HepG2 (cell line): ENCODE data around the gene GABRR2. TPM values are rescaled to one million over a fixed set of nuclear protein-coding genes. Genes with fewer than 3 reads are reported as not detected.

Experiments used
- ATAC-seq: fragments of 200-7000 bp; cut with Tn5 transposase; 3 replicates; pipeline ENCODE4 v1.9.1; 2020; ENCODE audit warnings: mild to moderate bottlenecking, moderate library complexity
- BruUV-seq: library from RNA; stranded (reverse); fragments of 400-500 nt; replicated peaks from 2 replicates; lab custom pipeline; 2021; lab: Mats Ljungman, UMichigan
- CTCF ChIA-PET: fragments of 300-600 bp; formaldehyde crosslinking; extraction: SDS; loops from one replicate; lab custom pipeline; 2021; ENCODE audit warnings: low total read pairs, inconsistent platforms, low intra/inter-chr PET ratio; lab: Yijun Ruan, JAX
- POLR2A ChIA-PET: fragments of 350-600 bp; sonication (Branson Sonifier 250); formaldehyde crosslinking; loops from one replicate; lab custom pipeline; 2020; ENCODE audit warnings: antibody characterized with exemption, inconsistent platforms; lab: Yijun Ruan, JAX
- DNase-seq: peaks from one replicate; pipeline ENCODE4 v3.0.0-alpha.2; 2015; ENCODE audit warnings: low spot score
- FAIRE-seq: peaks from 3 replicates; lab custom pipeline; 2011; peaks lifted over from hg19 to GRCh38; lab: Jason Lieb, UNC
- H2AFZ ChIP-seq: one replicate; pipeline ENCODE4 v1.6.1; 2011; ENCODE audit warnings: low read length, inconsistent platforms
- H3K27ac ChIP-seq: fragments of 300-600 bp; 3 replicates; pipeline ENCODE4 v1.8.0; 2011; ENCODE audit warnings: mixed run types, mild to moderate bottlenecking, mixed read lengths, low read length, inconsistent platforms; ENCODE audit not compliant: insufficient read depth; ENCODE audit errors: extremely low read length
- H3K27me3 ChIP-seq, 2 experiments: fragments of 200-600 bp in 1 of 2; 2 replicates in 1 of 2; 3 replicates in 1 of 2; pipeline versions ENCODE4 v1.6.0 to v1.8.0; 2011; ENCODE audit warnings: low read length in 2 of 2, mild to moderate bottlenecking in 2 of 2, moderate library complexity in 2 of 2, inconsistent platforms in 1 of 2; ENCODE audit not compliant: insufficient read depth in 2 of 2, control insufficient read depth in 1 of 2
- H3K36me3 ChIP-seq, 2 experiments: fragments of 200-600 bp in 1 of 2; replicated peaks in 1 of 2; 2 replicates in 1 of 2; 3 replicates in 1 of 2; pipeline versions ENCODE4 v1.5.1 to v1.8.0; 2011; ENCODE audit warnings: low read length in 2 of 2, inconsistent platforms in 1 of 2; ENCODE audit not compliant: insufficient read depth in 2 of 2, control insufficient read depth in 1 of 2
- H3K4me1 ChIP-seq: 2 replicates; pipeline ENCODE4 v1.5.1; 2012; ENCODE audit warnings: low read length, inconsistent platforms; ENCODE audit not compliant: insufficient read depth
- H3K4me2 ChIP-seq: 2 replicates; pipeline ENCODE4 v1.6.0; 2011; ENCODE audit warnings: low read depth, low read length, inconsistent platforms
- H3K4me3 ChIP-seq, 3 experiments: fragments of 200-600 bp in 1 of 3; sonication (generic), shearing (Covaris generic) in 1 of 3; replicated peaks in 1 of 3; 2 replicates each; pipeline ENCODE4 v1.5.1; 2011 to 2016; ENCODE audit warnings: low read length in 3 of 3, inconsistent platforms in 2 of 3, low read depth in 2 of 3, mild to moderate bottlenecking in 2 of 3, control low read depth in 1 of 3, mixed read lengths in 1 of 3; ENCODE audit not compliant: insufficient read depth in 1 of 3
- H3K79me2 ChIP-seq: one replicate; pipeline ENCODE4 v1.6.1; 2011; ENCODE audit warnings: low read length, inconsistent platforms; ENCODE audit not compliant: insufficient read depth
- H3K9ac ChIP-seq: 2 replicates; pipeline ENCODE4 v1.6.0; 2011; ENCODE audit warnings: mild to moderate bottlenecking, low read depth, low read length, inconsistent platforms; ENCODE audit not compliant: insufficient read depth
- H3K9me3 ChIP-seq: 2 replicates; pipeline ENCODE4 v1.5.1; 2012; ENCODE audit warnings: mild to moderate bottlenecking, low read length
- H4K20me1 ChIP-seq: 2 replicates; pipeline ENCODE4 v1.6.0; 2011; ENCODE audit warnings: inconsistent platforms, mild to moderate bottlenecking, low read length, moderate library complexity; ENCODE audit not compliant: insufficient read depth
- CEBPB ChIP-seq: IDR thresholded peaks from 2 replicates; pipeline ENCODE4 v1.6.1; 2011; ENCODE audit warnings: low read depth, low read length, improper control_type of control experiment, borderline replicate concordance
- CHD4 ChIP-seq: fragments of 200-600 bp; sonication (generic); IDR thresholded peaks from 2 replicates; pipeline ENCODE4 v1.7.0; 2017; ENCODE audit warnings: mild to moderate bottlenecking, low read length, borderline replicate concordance
- NCOA1 ChIP-seq: sonication (generic); formaldehyde crosslinking; IDR thresholded peaks from 2 replicates; pipeline ENCODE4 v1.9.0; 2021; ENCODE audit warnings: missing genetic modification reagents
- SNAPC2 ChIP-seq: sonication (generic); formaldehyde crosslinking; IDR thresholded peaks from 2 replicates; pipeline ENCODE4 v1.8.1; 2022; ENCODE audit warnings: mild to moderate bottlenecking, missing genetic modification reagents
- TCF7 ChIP-seq: sonication (generic); IDR thresholded peaks from 2 replicates; pipeline ENCODE4 v1.6.1; 2016; ENCODE audit warnings: antibody characterized with exemption, low read depth
- ZFP90 ChIP-seq: sonication (generic); formaldehyde crosslinking; IDR thresholded peaks from 2 replicates; pipeline ENCODE4 v1.8.0; 2022; ENCODE audit warnings: missing genetic modification reagents, mild to moderate bottlenecking, inconsistent platforms, borderline replicate concordance
- ZNF34 ChIP-seq: sonication (generic); formaldehyde crosslinking; IDR thresholded peaks from 2 replicates; pipeline ENCODE4 v1.4.0; 2020; ENCODE audit warnings: mild to moderate bottlenecking, missing genetic modification reagents, borderline replicate concordance
- WGBS: methylation state at CpG from one replicate; pipeline ENCODE4 v1.1.6; 2017; ENCODE audit warnings: low lambda C conversion rate; 5-methylcytosine and 5-hydroxymethylcytosine counted together
- in situ Hi-C: cut with HindIII; loops from 2 replicates; pipeline ENCODE4 v1.10.0; 2017; ENCODE audit warnings: low pct_unique_long_range_greater_than_20kb; ENCODE audit not compliant: extremely low pct_ligation_motif_present
- intact Hi-C: fragments of 100-400 bp; cut with micrococcal nuclease; formaldehyde crosslinking; loops from one replicate; pipeline ENCODE4 v1.10.0; 2022; ENCODE audit not compliant: unreplicated experiment
- polyA plus RNA-seq, 8 experiments: library from polyadenylated mRNA; depleted of rRNA in 3 of 8; stranded (reverse) in 7 of 8; unstranded in 1 of 8; fragments of >200 nt; fragmentation: Illumina TruSeq in 4 of 8; extraction: Trizol in 4 of 8; gene quantifications; 2 replicates each; pipeline versions ENCODE4 v1.2.1 to v1.2.3, GENCODE V29; 2011 to 2016; ENCODE audit warnings: low read depth in 4 of 8, missing spikeins in 1 of 8, mixed read lengths in 1 of 8; ENCODE audit not compliant: insufficient read depth in 1 of 8
- total RNA-seq, 5 experiments: library from RNA; depleted of rRNA; stranded (reverse); fragments of >200 nt; fragmentation: Illumina TruSeq; extraction: Trizol; gene quantifications; 2 replicates each; pipeline ENCODE4 v1.2.3, GENCODE V29; 2016; ENCODE audit warnings: low read depth in 1 of 5
- TF ChIP-seq, protein P1 (sequence below): sonication (generic); formaldehyde crosslinking; IDR thresholded peaks from 2 replicates; pipeline ENCODE4 v1.4.0; 2020; ENCODE audit warnings: missing genetic modification reagents, borderline replicate concordance

Gene GABRR2
- total and polyA plus RNA-seq, 2 of the 13 experiments (the other 11 are each of a cell fraction or from before 2014, with no cell fraction given): 0.13 TPM; not detected in 1

DNA sequence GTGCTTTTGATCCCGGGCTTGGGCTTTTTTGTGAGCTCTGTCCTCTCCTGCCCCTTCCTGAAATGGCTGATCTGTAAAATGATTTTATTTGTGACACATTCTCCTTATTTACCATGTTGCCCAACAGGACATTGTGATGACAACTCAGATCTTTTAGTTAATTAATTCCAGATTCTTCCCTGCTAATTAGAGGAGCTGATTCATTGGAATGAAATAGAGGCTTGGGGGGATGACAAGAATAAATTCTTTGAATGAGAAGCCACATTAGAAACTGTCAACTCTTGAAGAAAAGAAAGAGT lies 71.8 kb downstream of the GABRR2 start:
- no peak for FAIRE-seq
- no peak for ATAC-seq
- H3K9ac ChIP-seq: no peak overlapping the region
- H3K36me3 ChIP-seq: no peaks in the 10 kb centered on the region
- in situ Hi-C loops: loop anchor here (5.0 kb wide), 2 partner anchors 121 to 261 kb away; no protein-coding TSS in a partner anchor
- TF ChIP-seq CEBPB (no peak), NCOA1 (no peak), CHD4 (no peak), SNAPC2 (CRISPR knock-in tag) (no peak), ZFP90 (CRISPR knock-in tag) (no peak), ZNF34 (CRISPR knock-in tag) (no peak), TCF7 (no peak)
- TF ChIP-seq, protein P1, sequence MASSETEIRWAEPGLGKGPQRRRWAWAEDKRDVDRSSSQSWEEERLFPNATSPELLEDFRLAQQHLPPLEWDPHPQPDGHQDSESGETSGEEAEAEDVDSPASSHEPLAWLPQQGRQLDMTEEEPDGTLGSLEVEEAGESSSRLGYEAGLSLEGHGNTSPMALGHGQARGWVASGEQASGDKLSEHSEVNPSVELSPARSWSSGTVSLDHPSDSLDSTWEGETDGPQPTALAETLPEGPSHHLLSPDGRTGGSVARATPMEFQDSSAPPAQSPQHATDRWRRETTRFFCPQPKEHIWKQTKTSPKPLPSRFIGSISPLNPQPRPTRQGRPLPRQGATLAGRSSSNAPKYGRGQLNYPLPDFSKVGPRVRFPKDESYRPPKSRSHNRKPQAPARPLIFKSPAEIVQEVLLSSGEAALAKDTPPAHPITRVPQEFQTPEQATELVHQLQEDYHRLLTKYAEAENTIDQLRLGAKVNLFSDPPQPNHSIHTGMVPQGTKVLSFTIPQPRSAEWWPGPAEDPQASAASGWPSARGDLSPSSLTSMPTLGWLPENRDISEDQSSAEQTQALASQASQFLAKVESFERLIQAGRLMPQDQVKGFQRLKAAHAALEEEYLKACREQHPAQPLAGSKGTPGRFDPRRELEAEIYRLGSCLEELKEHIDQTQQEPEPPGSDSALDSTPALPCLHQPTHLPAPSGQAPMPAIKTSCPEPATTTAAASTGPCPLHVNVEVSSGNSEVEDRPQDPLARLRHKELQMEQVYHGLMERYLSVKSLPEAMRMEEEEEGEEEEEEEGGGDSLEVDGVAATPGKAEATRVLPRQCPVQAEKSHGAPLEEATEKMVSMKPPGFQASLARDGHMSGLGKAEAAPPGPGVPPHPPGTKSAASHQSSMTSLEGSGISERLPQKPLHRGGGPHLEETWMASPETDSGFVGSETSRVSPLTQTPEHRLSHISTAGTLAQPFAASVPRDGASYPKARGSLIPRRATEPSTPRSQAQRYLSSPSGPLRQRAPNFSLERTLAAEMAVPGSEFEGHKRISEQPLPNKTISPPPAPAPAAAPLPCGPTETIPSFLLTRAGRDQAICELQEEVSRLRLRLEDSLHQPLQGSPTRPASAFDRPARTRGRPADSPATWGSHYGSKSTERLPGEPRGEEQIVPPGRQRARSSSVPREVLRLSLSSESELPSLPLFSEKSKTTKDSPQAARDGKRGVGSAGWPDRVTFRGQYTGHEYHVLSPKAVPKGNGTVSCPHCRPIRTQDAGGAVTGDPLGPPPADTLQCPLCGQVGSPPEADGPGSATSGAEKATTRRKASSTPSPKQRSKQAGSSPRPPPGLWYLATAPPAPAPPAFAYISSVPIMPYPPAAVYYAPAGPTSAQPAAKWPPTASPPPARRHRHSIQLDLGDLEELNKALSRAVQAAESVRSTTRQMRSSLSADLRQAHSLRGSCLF (CRISPR knock-in tag): no peak
- TF ChIP-seq, all 625 proteins: peak for 0
- CTCF ChIA-PET: interaction anchor here (2.4 to 4.8 kb wide), 2 partner anchors 121 to 260 kb away, joined by 32 to 33 read pairs; no protein-coding TSS in a partner anchor
- Histone ChIP-seq H3K27ac (no peak overlapping the region), H2AFZ (no peak overlapping the region), H3K4me3 (no peak overlapping the region), H3K27me3 (no peaks in the 10 kb centered on the region), H3K79me2 (no peaks in the 10 kb centered on the region), H3K4me2 (no peak overlapping the region), H3K4me1 (no peaks in the 10 kb centered on the region), H3K9me3 (no peaks in the 10 kb centered on the region), H4K20me1 (no peaks in the 10 kb centered on the region)
- no TSS peak for BruUV-seq
- intact Hi-C loops: no loop called here
- POLR2A ChIA-PET: no interaction called here
- no peak for DNase-seq
- 7% methylated on average over 1 of the region's 1 CpG for WGBS
